SK-N-SH (cell line): ENCODE results near the gene ZNF608. TPM values are rescaled to one million over a fixed set of nuclear protein-coding genes. Genes with fewer than 3 reads are reported as not detected.

Source experiments
- CTCF ChIA-PET: fragments of 300-600, 350-600 bp; formaldehyde crosslinking; extraction: SDS; loops from one replicate; lab custom pipeline; 2021; lab: Yijun Ruan, JAX
- POLR2A ChIA-PET: fragments of 350-600 bp; sonication (Branson Sonifier 250); formaldehyde crosslinking; extraction: SDS; loops from one replicate; lab custom pipeline; 2020; ENCODE audit warnings: antibody characterized with exemption, inconsistent platforms; lab: Yijun Ruan, JAX
- DNase-seq: peaks from one replicate; pipeline ENCODE4 v3.0.0; 2012
- H2AFZ ChIP-seq: fragments of 200-600 bp; sonication (generic); 2 replicates; pipeline ENCODE4 v1.8.1; 2016; ENCODE audit warnings: antibody characterized with exemption, mild to moderate bottlenecking, low read depth
- H3F3A ChIP-seq: fragments of 200-600 bp; sonication (generic); replicated peaks from 2 replicates; pipeline ENCODE3; 2016; ENCODE audit warnings: antibody characterized with exemption, mild to moderate bottlenecking; ENCODE audit not compliant: insufficient read depth
- H3K27ac ChIP-seq, 2 experiments: fragments of 200-500 bp in 1 of 2; fragments of 200-600 bp in 1 of 2; sonication (Bioruptor generic) in 1 of 2; sonication (generic), shearing (Covaris generic) in 1 of 2; 2 replicates each; pipeline versions ENCODE4 v1.5.1 to v1.6.1; 2014 to 2016; ENCODE audit warnings: low read depth in 2 of 2, inconsistent platforms in 1 of 2, low read length in 1 of 2, mild to moderate bottlenecking in 1 of 2, mixed read lengths in 1 of 2
- H3K27me3 ChIP-seq: fragments of 200-600 bp; sonication (generic), shearing (Covaris generic); 2 replicates; pipeline ENCODE4 v1.6.1; 2016; ENCODE audit warnings: mixed run types; ENCODE audit not compliant: insufficient read depth
- H3K36me3 ChIP-seq, 2 experiments: fragments of 200-500 bp in 1 of 2; fragments of 200-600 bp in 1 of 2; sonication (Bioruptor generic) in 1 of 2; sonication (generic) in 1 of 2; replicated peaks in 1 of 2; 2 replicates each; pipeline versions ENCODE3 to v1.5.1; 2014 to 2016; ENCODE audit warnings: low read length in 1 of 2, mild to moderate bottlenecking in 1 of 2; ENCODE audit not compliant: insufficient read depth in 2 of 2, control insufficient read depth in 1 of 2
- H3K4me1 ChIP-seq, 2 experiments: fragments of 200-500 bp in 1 of 2; fragments of 200-600 bp in 1 of 2; sonication (Bioruptor generic) in 1 of 2; sonication (generic), shearing (Covaris generic) in 1 of 2; 2 replicates each; pipeline versions ENCODE4 v1.5.1 to v1.6.1; 2014 to 2016; ENCODE audit warnings: low read depth in 1 of 2, low read length in 1 of 2, mixed run types in 1 of 2; ENCODE audit not compliant: insufficient read depth in 2 of 2, control insufficient read depth in 1 of 2
- H3K4me2 ChIP-seq: fragments of 200-600 bp; sonication (generic), shearing (Covaris generic); 2 replicates; pipeline ENCODE4 v1.6.1; 2017; ENCODE audit warnings: mixed run types
- H3K4me3 ChIP-seq, 2 experiments: fragments of 200-500 bp in 1 of 2; fragments of 200-600 bp in 1 of 2; sonication (Bioruptor generic) in 1 of 2; sonication (generic), shearing (Covaris generic) in 1 of 2; 2 replicates each; pipeline versions ENCODE4 v1.5.1 to v1.8.1; 2014 to 2016; ENCODE audit warnings: low read depth in 2 of 2, inconsistent platforms in 1 of 2, low read length in 1 of 2, mild to moderate bottlenecking in 1 of 2, mixed read lengths in 1 of 2, moderate library complexity in 1 of 2
- H3K79me2 ChIP-seq: fragments of 200-600 bp; sonication (generic); 2 replicates; pipeline ENCODE4 v1.8.1; 2017; ENCODE audit warnings: mild to moderate bottlenecking; ENCODE audit not compliant: insufficient read depth
- H3K9ac ChIP-seq: fragments of 200-600 bp; sonication (generic); 2 replicates; pipeline ENCODE4 v1.6.1; 2017; ENCODE audit warnings: mixed run types
- H3K9me2 ChIP-seq: fragments of 200-600 bp; sonication (generic); 2 replicates; pipeline ENCODE4 v1.6.1; 2017; ENCODE audit warnings: mixed run types
- H3K9me3 ChIP-seq: fragments of 200-600 bp; sonication (generic); 2 replicates; pipeline ENCODE4 v1.6.1; 2017; ENCODE audit warnings: mixed run types, mild to moderate bottlenecking, moderate library complexity
- H4K20me1 ChIP-seq: fragments of 200-600 bp; sonication (generic); 2 replicates; pipeline ENCODE4 v1.6.1; 2017; ENCODE audit warnings: mild to moderate bottlenecking, mixed run types; ENCODE audit not compliant: insufficient read depth
- CTCF ChIP-seq: fragments of 200-600 bp; sonication (generic); IDR thresholded peaks from 2 replicates; pipeline ENCODE4 v1.6.1; 2017; ENCODE audit warnings: antibody characterized with exemption, mild to moderate bottlenecking, moderate library complexity
- EP300 ChIP-seq, 2 experiments: IDR thresholded peaks; 2 replicates each; pipeline versions ENCODE4 v1.4.0 to v1.6.1; 2012; ENCODE audit warnings: borderline replicate concordance in 1 of 2, low read depth in 1 of 2, low read length in 1 of 2
- GATA2 ChIP-seq: sonication (generic); formaldehyde crosslinking; IDR thresholded peaks from 2 replicates; pipeline ENCODE4 v1.5.0; 2020; ENCODE audit warnings: mild to moderate bottlenecking, missing genetic modification reagents
- MEF2A ChIP-seq: IDR thresholded peaks from 2 replicates; pipeline ENCODE4 v1.4.0; 2012; ENCODE audit warnings: low read depth, borderline replicate concordance
- MXI1 ChIP-seq: IDR thresholded peaks from 2 replicates; pipeline ENCODE4 v1.6.1; 2012; ENCODE audit warnings: mild to moderate bottlenecking, low read depth, low read length, improper control_type of control experiment
- NFIC ChIP-seq: IDR thresholded peaks from 2 replicates; pipeline ENCODE4 v1.4.0; 2012; ENCODE audit warnings: borderline replicate concordance
- PBX3 ChIP-seq: IDR thresholded peaks from 2 replicates; pipeline ENCODE4; 2012
- POLR2AphosphoS5 ChIP-seq: IDR thresholded peaks from 2 replicates; pipeline ENCODE4 v1.6.1; 2012; ENCODE audit warnings: low read depth, low read length
- RCOR1 ChIP-seq: fragments of 150-350 bp; IDR thresholded peaks from 2 replicates; pipeline ENCODE4 v1.6.1; 2017; ENCODE audit warnings: antibody characterized with exemption, low read length
- RXRA ChIP-seq: IDR thresholded peaks from 2 replicates; pipeline ENCODE4 v1.4.0; 2012; ENCODE audit warnings: low read depth, mild to moderate bottlenecking, borderline replicate concordance
- SMC3 ChIP-seq: IDR thresholded peaks from 2 replicates; pipeline ENCODE4 v1.6.1; 2012; ENCODE audit warnings: low read depth, low read length, improper control_type of control experiment
- USF1 ChIP-seq: IDR thresholded peaks from 2 replicates; pipeline ENCODE4 v1.4.0; 2012; ENCODE audit warnings: low read depth, borderline replicate concordance
- USF2 ChIP-seq: fragments of 150-350 bp; IDR thresholded peaks from 2 replicates; pipeline ENCODE4 v1.6.1; 2017; ENCODE audit warnings: antibody characterized with exemption, low read length, low read depth, borderline replicate concordance
- YY1 ChIP-seq: IDR thresholded peaks from 2 replicates; pipeline ENCODE4 v1.4.0; 2012; ENCODE audit warnings: low read depth, mild to moderate bottlenecking
- ZBTB33 ChIP-seq: IDR thresholded peaks from 2 replicates; pipeline ENCODE4 v1.4.0; 2012; ENCODE audit warnings: low read depth, borderline replicate concordance
- WGBS: methylation state at CpG from one replicate; pipeline ENCODE4 v1.1.6; 2017; ENCODE audit warnings: low lambda C conversion rate; 5-methylcytosine and 5-hydroxymethylcytosine counted together
- polyA plus RNA-seq, 3 experiments: library from polyadenylated mRNA; depleted of rRNA; stranded (reverse); fragments of >200 nt; gene quantifications; 2 replicates each; pipeline ENCODE4 v1.2.3, GENCODE V29; 2012

The ZNF608 gene
- polyA plus RNA-seq, 1 of the 3 experiments (the other 2 are of a cell fraction): 4.9 TPM

GRCh38 chr5:124748687-124749594 lies 2.5 kb upstream of the ZNF608 start (continued):
- no peak for TF ChIP-seq ZBTB33
- no peak for TF ChIP-seq CTCF
- TF ChIP-seq PBX3: no peak
- peak; percentile 81 for TF ChIP-seq POLR2AphosphoS5
- no peak for TF ChIP-seq NFIC
- TF ChIP-seq EP300 (IDR thresholded peaks at IDR 0.05; ENCODE audit: borderline replicate concordance in 1 of 2, low read depth in 1 of 2, low read length in 1 of 2): peak in 1 of 2 experiments; percentile 13; a peak in 2 of 4 replicates
- no peak for TF ChIP-seq RXRA

GRCh38 chr5:124747791-124748686 lies 1.6 kb upstream of the ZNF608 start:
- Histone ChIP-seq H3K79me2 (peaks cover 2% of the 10 kb centered on the region; the same call in 1 of the 2 replicates), H3K4me2 (peak overlapping the region; percentile 93), H3K4me3 (peak overlapping the region; percentile 67 to 92), H2AFZ (peak overlapping the region; percentile 94), H3K4me1 (peaks cover 0 to 26% of the 10 kb centered on the region in 2 experiments; a peak in 2 of 4 replicates), H3K27me3 (no peaks in the 10 kb centered on the region), H3K9me2 (no peaks in the 10 kb centered on the region), H3K9ac (peak overlapping the region; percentile 84), H4K20me1 (no peaks in the 10 kb centered on the region), H3K27ac (peak overlapping the region; percentile 85 to 97), H3F3A (peaks cover 17% of the 10 kb centered on the region), H3K9me3 (no peaks in the 10 kb centered on the region), H3K36me3 (no peaks in the 10 kb centered on the region)
- WGBS: 2% methylated on average over 17 of the region's 17 CpGs
- DNase-seq: no peak
- CTCF ChIA-PET: interaction anchor here (0.7 to 1.5 kb wide), 5 partner anchors 16 to 557 kb away, joined by 3 read pairs; no protein-coding TSS in a partner anchor
- POLR2A ChIA-PET: interaction anchor here (0.5 to 3.9 kb wide), 41 partner anchors 9 to 1902 kb away, joined by 3 to 61 read pairs (median 4); no protein-coding TSS in a partner anchor
- no peak for TF ChIP-seq SMC3
- no peak for TF ChIP-seq YY1
- no peak for TF ChIP-seq ZBTB33
- TF ChIP-seq RCOR1: peak; percentile 67; the same call in 1 of the 2 replicates
- 0 out of 2 replicates have a peak, but pooled peaks have one; percentile 33 for TF ChIP-seq PBX3
- TF ChIP-seq USF2: no peak
- TF ChIP-seq MXI1: 0 out of 2 replicates have a peak, but pooled peaks have one; percentile 6
- 0 out of 2 replicates have a peak, but pooled peaks have one; percentile 17 for TF ChIP-seq GATA2 (CRISPR knock-in tag)
- TF ChIP-seq USF1: no peak
- no peak for TF ChIP-seq MEF2A
